IPS-15b (cell line): ENCODE measurements around the gene BMP8A.
"Not testable (repeated sequence)": the region's sequence is repeated elsewhere in the genome, so short reads cannot be mapped to it uniquely, and the experiment has no call there.

Experiments
- H3K27me3 ChIP-seq: one replicate; pipeline ENCODE4 v1.6.1; 2013; ENCODE audit warnings: low read length; ENCODE audit not compliant: control insufficient read depth, insufficient read depth
- H3K36me3 ChIP-seq: one replicate; pipeline ENCODE4 v1.6.1; 2013; ENCODE audit warnings: low read length; ENCODE audit not compliant: control insufficient read depth, insufficient read depth
- H3K4me1 ChIP-seq: one replicate; pipeline ENCODE4 v1.6.1; 2013; ENCODE audit warnings: mild to moderate bottlenecking, low read length; ENCODE audit not compliant: control insufficient read depth, insufficient read depth
- H3K4me3 ChIP-seq: one replicate; pipeline ENCODE4 v1.5.1; 2013; ENCODE audit warnings: low read depth, low read length
- H3K9ac ChIP-seq: one replicate; pipeline ENCODE4 v1.6.1; 2013; ENCODE audit warnings: low read depth, mild to moderate bottlenecking, low read length
- H3K9me3 ChIP-seq: one replicate; pipeline ENCODE4 v1.6.1; 2013; ENCODE audit warnings: mild to moderate bottlenecking, low read length; ENCODE audit not compliant: control insufficient read depth, insufficient read depth

BMP8A gene

DNA sequence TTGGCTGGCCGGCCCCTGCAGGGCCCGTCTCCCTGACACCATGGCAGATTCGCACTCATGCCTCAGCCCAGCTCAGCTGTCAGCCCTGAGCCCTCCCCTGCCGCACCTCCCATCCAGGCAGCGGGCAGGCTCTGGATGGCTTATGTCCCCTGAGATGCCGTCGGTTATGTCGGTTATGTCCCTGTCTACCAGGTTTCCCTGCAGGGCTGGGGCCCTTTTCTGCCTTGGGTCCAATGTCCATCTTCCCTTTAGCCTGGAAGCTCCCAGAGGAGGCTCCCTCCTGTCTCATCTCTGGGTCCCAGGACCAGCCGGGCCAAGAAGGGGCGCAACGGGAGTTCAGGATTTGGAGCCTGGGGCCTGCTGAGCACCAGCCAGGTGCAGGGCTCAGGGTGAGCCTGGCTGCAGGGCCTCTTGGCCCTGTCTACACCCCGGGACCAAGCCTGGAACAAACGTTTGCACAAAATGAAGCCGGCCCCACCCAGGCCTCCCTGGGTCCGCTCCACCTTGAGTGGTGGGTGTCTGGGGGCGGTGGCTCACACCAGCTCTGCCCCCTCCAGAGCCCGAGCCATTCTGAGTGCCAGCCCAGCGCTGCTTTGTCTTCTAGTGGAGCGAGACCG is 19.2 kb downstream of the BMP8A start:
- H3K4me3 ChIP-seq, H3K27me3 ChIP-seq, H3K36me3 ChIP-seq, H3K9ac ChIP-seq, H3K4me1 ChIP-seq, H3K9me3 ChIP-seq: not testable (repeated sequence)

GRCh38 chr1:39511477-39511876 is 20.0 kb downstream of the BMP8A start:
- H3K36me3 ChIP-seq, H3K4me3 ChIP-seq, H3K9me3 ChIP-seq, H3K27me3 ChIP-seq, H3K4me1 ChIP-seq, H3K9ac ChIP-seq: not testable (repeated sequence)

GRCh38 chr1:39512234-39512847 is 20.9 kb downstream of the BMP8A start:
- H3K4me1 ChIP-seq, H3K4me3 ChIP-seq, H3K27me3 ChIP-seq, H3K9ac ChIP-seq, H3K36me3 ChIP-seq, H3K9me3 ChIP-seq: not testable (repeated sequence)

- H3K27me3 ChIP-seq, H3K36me3 ChIP-seq, H3K4me1 ChIP-seq, H3K9ac ChIP-seq, H3K9me3 ChIP-seq: not testable (repeated sequence)
- peak overlapping the region; percentile 13 for H3K4me3 ChIP-seq
Observed at GRCh38 chr1:39514710-39515124, 23.3 kb downstream of the BMP8A start.

GRCh38 chr1:39515131-39516086 is 24.0 kb downstream of the BMP8A start:
- H3K27me3 ChIP-seq, H3K9ac ChIP-seq, H3K9me3 ChIP-seq, H3K36me3 ChIP-seq, H3K4me1 ChIP-seq: not testable (repeated sequence)
- H3K4me3 ChIP-seq, result peak overlapping the region; percentile 43

DNA sequence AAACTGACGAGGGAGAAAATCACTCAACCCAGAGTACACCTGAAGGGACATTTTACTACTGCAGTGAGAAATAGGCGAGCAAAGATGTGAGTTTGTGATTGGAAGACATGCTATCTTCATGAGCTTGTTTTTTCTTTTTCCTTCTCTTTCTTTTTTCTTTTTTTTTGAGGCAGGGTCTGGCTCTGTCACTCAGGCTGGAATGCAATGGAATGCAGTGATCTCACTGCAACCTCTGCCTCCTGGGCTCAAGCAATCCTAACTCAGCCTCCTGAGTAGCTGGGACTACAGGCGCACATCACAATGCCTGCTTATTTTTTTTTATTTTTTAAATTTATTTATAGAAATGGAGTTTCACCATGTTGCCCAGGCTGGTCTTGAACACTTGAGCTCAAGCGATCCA is 25.4 kb downstream of the BMP8A start:
- not testable (repeated sequence) for H3K4me1 ChIP-seq, H3K27me3 ChIP-seq, H3K9me3 ChIP-seq, H3K4me3 ChIP-seq, H3K9ac ChIP-seq, H3K36me3 ChIP-seq

DNA sequence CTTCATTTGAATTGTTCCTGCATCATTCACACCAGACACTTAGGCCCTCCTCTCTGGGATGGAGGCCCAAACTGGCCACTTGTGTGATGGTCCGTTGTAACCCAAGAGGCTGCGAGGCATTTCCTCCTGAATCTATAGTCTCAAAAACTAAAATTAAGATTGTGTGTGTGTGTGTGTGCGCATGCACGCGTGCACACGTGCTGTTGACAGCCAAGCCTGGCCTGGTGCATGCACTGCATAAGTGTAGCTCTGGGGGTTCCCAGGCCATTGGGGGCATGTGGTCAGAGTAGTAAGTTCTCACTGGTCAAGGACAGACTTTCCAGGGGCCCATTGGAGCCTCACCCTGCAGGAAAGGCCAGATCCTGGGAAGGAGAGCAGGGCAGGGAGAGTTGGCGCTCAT is 26.5 kb downstream of the BMP8A start:
- H3K4me1 ChIP-seq, H3K4me3 ChIP-seq, H3K9me3 ChIP-seq, H3K27me3 ChIP-seq, H3K36me3 ChIP-seq, H3K9ac ChIP-seq: not testable (repeated sequence)

- not testable (repeated sequence) for H3K4me3 ChIP-seq, H3K36me3 ChIP-seq, H3K4me1 ChIP-seq, H3K9me3 ChIP-seq, H3K9ac ChIP-seq, H3K27me3 ChIP-seq
Observed at GRCh38 chr1:39519376-39519775, 27.9 kb downstream of the BMP8A start.

DNA sequence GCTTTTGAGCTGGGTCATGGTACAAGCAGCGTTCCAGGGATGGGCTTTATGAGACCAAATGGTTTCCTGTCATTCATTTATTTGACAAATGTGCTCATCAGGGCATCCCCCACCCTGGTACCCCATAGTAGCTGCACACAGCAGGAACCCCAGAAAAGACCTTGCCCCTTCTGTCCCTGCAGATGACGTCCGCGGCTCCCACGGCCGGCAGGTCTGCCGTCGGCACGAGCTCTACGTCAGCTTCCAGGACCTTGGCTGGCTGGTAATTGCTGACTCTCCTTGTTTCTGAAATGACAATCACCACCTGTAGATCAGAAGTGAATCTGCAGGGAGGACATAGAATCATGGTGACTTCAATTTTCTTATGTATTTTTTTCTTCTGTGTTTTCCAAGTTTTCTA is 30.8 kb downstream of the BMP8A start:
- not testable (repeated sequence) for H3K9ac ChIP-seq, H3K36me3 ChIP-seq, H3K9me3 ChIP-seq, H3K4me3 ChIP-seq, H3K27me3 ChIP-seq, H3K4me1 ChIP-seq

GRCh38 chr1:39522661-39523567 is 31.5 kb downstream of the BMP8A start:
- no peak overlapping the region for H3K9ac ChIP-seq
- no peaks in the 10 kb centered on the region for H3K27me3 ChIP-seq
- peaks cover 5% of the 10 kb centered on the region for H3K36me3 ChIP-seq
- H3K4me1 ChIP-seq, result no peaks in the 10 kb centered on the region
- no peaks in the 10 kb centered on the region for H3K9me3 ChIP-seq
- H3K4me3 ChIP-seq, result no peak overlapping the region

GRCh38 chr1:39524171-39524570 is 32.7 kb downstream of the BMP8A start:
- Histone ChIP-seq H3K27me3 (no peaks in the 10 kb centered on the region), H3K36me3 (peaks cover 6% of the 10 kb centered on the region), H3K4me3 (no peak overlapping the region), H3K9ac (no peak overlapping the region), H3K4me1 (no peaks in the 10 kb centered on the region), H3K9me3 (no peaks in the 10 kb centered on the region)
